Left lung (tissue), 10 donors: ENCODE measurements around the gene MCC. TPM values are rescaled to one million over a fixed set of nuclear protein-coding genes. Genes with fewer than 3 reads are reported as not detected.

ENCODE experiments used
- ATAC-seq: fragments of 200-7000 bp; cut with Tn5 transposase; one replicate; pipeline ENCODE4 v1.9.1; 2020; ENCODE audit warnings: moderate library complexity
- DNase-seq, 4 donors: peaks; one replicate each; pipeline ENCODE4 v3.0.0-alpha.2; 2013 to 2020
- H3K27ac ChIP-seq, 2 donors: fragments of 200-600 bp; sonication (generic) in 1 of 2; one replicate each; pipeline versions ENCODE4 v1.5.0 to v1.8.0; 2020 to 2021
- H3K27me3 ChIP-seq, 2 donors: fragments of 200-600 bp; sonication (generic) in 1 of 2; one replicate each; pipeline versions ENCODE4 v1.5.0 to v1.8.0; 2020 to 2021
- H3K36me3 ChIP-seq, 2 donors: fragments of 200-600 bp; sonication (generic) in 1 of 2; one replicate each; pipeline versions ENCODE4 v1.5.0 to v1.8.0; 2020 to 2021
- H3K4me1 ChIP-seq, 2 donors: fragments of 200-600 bp; one replicate each; pipeline ENCODE4 v1.8.0; 2021
- H3K4me3 ChIP-seq, 2 donors: fragments of 200-600 bp; sonication (generic) in 1 of 2; one replicate each; pipeline versions ENCODE4 v1.5.0 to v1.8.0; 2020 to 2021; ENCODE audit warnings: mild to moderate bottlenecking in 1 of 2
- H3K9me3 ChIP-seq, 2 donors: fragments of 200-600 bp; sonication (generic) in 1 of 2; one replicate each; pipeline versions ENCODE4 v1.5.0 to v1.8.0; 2020 to 2021
- intact Hi-C, 2 donors: fragments of 100-400 bp; cut with DNase I; formaldehyde crosslinking; loops; one replicate each; pipeline versions ENCODE4 v1.11.2 to v1.14.2; 2022
- polyA plus RNA-seq, 6 donors: library from polyadenylated mRNA; unstranded; fragments of 120-200 nt; gene quantifications; one replicate each; pipeline ENCODE4 v1.2.1, GENCODE V29; 2013; ENCODE audit not compliant: insufficient read length in 6 of 6
- total RNA-seq, 2 donors: library from RNA; stranded (reverse); fragmentation: NEBNext Ultra II Directional; extraction: Animal tissue kit (Norgen Biotek cat#: 25700); gene quantifications; one replicate each; pipeline ENCODE4 v1.2.1, GENCODE V29; 2021
- TF ChIP-seq, protein P1 (sequence below), 2 donors: fragments of 200-600 bp; sonication (generic) in 1 of 2; IDR thresholded peaks; one replicate each; pipeline versions ENCODE4 v1.5.0 to v1.8.0; 2021; ENCODE audit warnings: antibody characterized with exemption in 2 of 2
- donor health status: DM: no; HTN: yes; CAD: no.
- donor health status: DM: no; HTN: no; CAD: no.

The MCC gene
- total and polyA plus RNA-seq, 8 donors: 12.5 to 18.4 (median 16.1) TPM

DNA sequence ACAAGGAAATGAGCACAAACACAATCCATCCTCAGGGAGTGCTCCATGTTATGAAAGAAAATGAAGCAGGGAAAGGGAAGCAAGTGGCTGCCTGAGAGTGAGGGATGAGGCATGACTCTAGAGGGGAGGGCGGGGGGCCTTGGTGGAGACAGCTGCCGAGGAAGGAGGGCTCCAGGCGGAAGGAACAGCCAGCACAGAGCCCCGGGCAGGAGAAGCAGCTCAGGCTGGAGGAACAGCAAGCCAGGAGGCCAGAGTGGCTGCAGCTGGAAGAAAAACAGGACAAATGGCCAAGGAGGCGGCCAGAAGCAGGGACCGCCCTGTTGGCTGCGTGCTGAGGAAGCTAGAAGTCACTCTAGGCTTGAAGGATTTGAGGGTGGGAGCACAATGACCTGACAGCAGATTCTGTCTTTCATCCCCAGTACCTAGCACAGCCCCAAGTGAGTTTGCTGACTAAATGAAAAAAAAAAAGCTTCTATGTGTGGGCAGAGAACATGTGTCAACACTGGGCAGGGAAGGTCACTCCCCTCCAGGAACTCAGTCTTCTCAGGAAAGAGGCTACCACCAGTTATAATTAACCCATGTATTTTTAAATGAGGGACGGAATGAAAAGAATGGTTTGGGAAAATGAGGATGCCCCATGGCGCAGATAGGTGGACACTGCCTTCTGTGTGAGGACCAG is 368.9 kb downstream of the MCC start:
- intact Hi-C loops: no loop called here
- peak; percentile 71 for ATAC-seq
- peak; percentile 40 to 74 (median 57) for DNase-seq
- Histone ChIP-seq H3K27me3 (no peaks in the 10 kb centered on the region), H3K9me3 (no peaks in the 10 kb centered on the region), H3K36me3 (no peaks in the 10 kb centered on the region), H3K27ac (peak overlapping the region in 1 of 2 donors; percentile 16), H3K4me3 (no peak overlapping the region), H3K4me1 (peaks cover 0 to 8% of the 10 kb centered on the region in 2 donors)
- TF ChIP-seq, protein P1, sequence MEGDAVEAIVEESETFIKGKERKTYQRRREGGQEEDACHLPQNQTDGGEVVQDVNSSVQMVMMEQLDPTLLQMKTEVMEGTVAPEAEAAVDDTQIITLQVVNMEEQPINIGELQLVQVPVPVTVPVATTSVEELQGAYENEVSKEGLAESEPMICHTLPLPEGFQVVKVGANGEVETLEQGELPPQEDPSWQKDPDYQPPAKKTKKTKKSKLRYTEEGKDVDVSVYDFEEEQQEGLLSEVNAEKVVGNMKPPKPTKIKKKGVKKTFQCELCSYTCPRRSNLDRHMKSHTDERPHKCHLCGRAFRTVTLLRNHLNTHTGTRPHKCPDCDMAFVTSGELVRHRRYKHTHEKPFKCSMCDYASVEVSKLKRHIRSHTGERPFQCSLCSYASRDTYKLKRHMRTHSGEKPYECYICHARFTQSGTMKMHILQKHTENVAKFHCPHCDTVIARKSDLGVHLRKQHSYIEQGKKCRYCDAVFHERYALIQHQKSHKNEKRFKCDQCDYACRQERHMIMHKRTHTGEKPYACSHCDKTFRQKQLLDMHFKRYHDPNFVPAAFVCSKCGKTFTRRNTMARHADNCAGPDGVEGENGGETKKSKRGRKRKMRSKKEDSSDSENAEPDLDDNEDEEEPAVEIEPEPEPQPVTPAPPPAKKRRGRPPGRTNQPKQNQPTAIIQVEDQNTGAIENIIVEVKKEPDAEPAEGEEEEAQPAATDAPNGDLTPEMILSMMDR (IDR thresholded peaks at IDR 0.05): no peak

DNA sequence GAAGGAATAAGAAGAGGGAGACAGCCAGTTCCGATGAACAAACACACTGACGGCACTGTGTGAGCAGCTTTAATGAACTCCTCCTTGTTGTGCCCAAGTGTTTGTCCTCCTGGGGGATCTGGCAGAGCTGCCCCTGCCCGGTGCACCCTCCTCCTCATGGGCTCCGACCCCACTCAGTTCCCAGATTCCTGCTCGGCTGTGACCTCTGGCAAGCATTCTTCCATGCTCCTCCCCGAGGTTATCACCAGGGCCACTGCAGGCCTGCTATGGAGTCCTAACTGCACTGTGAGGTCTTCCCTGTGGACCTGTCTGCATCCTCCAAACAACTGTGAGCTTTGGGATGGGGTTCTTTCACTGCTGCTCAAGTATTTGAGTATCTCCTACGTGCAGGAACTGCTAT is 369.5 kb downstream of the MCC start:
- DNase-seq: no peak
- intact Hi-C loops: no loop called here
- no peak for ATAC-seq
- Histone ChIP-seq H3K9me3 (no peaks in the 10 kb centered on the region), H3K27me3 (no peaks in the 10 kb centered on the region), H3K4me1 (peaks cover 0 to 8% of the 10 kb centered on the region in 2 donors), H3K36me3 (no peaks in the 10 kb centered on the region), H3K27ac (peak overlapping the region in 1 of 2 donors; percentile 16), H3K4me3 (no peak overlapping the region)
- TF ChIP-seq, protein P1 (IDR thresholded peaks at IDR 0.05): no peak

- intact Hi-C loops: no loop called here
- Histone ChIP-seq H3K4me1 (peaks cover 0 to 8% of the 10 kb centered on the region in 2 donors), H3K4me3 (no peak overlapping the region), H3K9me3 (no peaks in the 10 kb centered on the region), H3K27me3 (no peaks in the 10 kb centered on the region), H3K36me3 (no peaks in the 10 kb centered on the region), H3K27ac (no peak overlapping the region)
- ATAC-seq: no peak
- DNase-seq: no peak
- TF ChIP-seq, protein P1 (IDR thresholded peaks at IDR 0.05): no peak
Observed at GRCh38 chr5:113118298-113118697, 370.0 kb downstream of the MCC start.

DNA sequence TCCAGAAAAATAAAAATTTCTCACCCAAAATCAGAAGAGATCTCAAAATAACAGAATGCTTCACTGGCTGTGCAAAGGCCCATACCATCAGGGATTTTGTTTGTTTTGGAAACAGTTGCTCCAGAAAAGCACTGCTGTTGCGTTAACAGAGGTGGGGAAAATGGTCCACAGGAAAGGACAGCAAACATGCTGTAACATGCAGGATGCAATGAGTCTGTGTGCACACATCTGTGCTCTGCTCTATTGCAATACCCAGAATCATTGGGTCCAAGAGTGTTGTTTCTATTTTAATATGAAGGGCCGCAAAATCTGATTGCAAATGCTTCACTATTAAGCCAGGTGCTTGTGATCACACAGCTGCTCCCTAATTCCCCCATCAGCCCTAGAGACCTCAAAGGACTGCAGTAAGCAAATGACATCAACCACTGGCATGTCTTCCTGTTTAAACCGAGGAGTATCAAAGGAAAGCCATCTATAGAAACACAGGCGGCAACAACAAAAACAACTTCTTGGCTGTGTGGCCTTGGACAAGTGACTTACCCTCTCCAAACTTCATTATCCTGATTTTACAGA is 370.6 kb downstream of the MCC start:
- DNase-seq: peak in 1 of 4 donors; percentile 15
- intact Hi-C loops: no loop called here
- TF ChIP-seq, protein P1 (IDR thresholded peaks at IDR 0.05): no peak
- Histone ChIP-seq H3K36me3 (no peaks in the 10 kb centered on the region), H3K27ac (no peak overlapping the region), H3K27me3 (no peaks in the 10 kb centered on the region), H3K9me3 (no peaks in the 10 kb centered on the region), H3K4me3 (no peak overlapping the region), H3K4me1 (peaks cover 0 to 8% of the 10 kb centered on the region in 2 donors)
- no peak for ATAC-seq

DNA sequence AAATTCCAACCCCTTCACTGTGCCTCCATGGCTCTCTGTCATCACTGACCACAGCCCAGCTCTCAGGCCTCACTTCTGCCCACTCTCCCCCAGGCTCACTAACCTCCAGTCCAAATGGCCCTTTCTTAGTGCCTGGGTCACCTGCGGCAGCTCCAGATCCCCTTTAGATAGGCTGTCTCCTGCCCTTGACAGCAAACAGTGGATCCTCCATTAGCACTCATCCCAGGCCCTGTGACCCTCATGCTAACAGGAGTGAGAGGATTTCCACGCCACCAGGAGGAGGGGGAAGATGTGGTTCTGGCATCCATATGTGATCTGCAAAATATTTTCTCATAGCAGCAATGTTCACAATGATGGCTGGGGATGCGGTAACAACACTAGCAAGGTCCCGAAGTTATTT is 372.3 kb downstream of the MCC start:
- Histone ChIP-seq H3K27ac (no peak overlapping the region), H3K4me3 (no peak overlapping the region), H3K27me3 (no peaks in the 10 kb centered on the region), H3K4me1 (peaks cover 0 to 8% of the 10 kb centered on the region in 2 donors), H3K36me3 (no peaks in the 10 kb centered on the region), H3K9me3 (no peaks in the 10 kb centered on the region)
- TF ChIP-seq, protein P1 (IDR thresholded peaks at IDR 0.05): no peak
- intact Hi-C loops: no loop called here
- no peak for ATAC-seq
- no peak for DNase-seq
